BJ (cell line): ENCODE results near the gene ZNF284. TPM values are rescaled to one million over a fixed set of nuclear protein-coding genes. Genes with fewer than 3 reads are reported as not detected.
"Not testable (repeated sequence)": the region's sequence is repeated elsewhere in the genome, so short reads cannot be mapped to it uniquely, and the experiment has no call there.

Experiments used
- CTCF ChIA-PET: fragments of 350-600 bp; formaldehyde crosslinking; extraction: SDS; loops from one replicate; lab custom pipeline; 2021; ENCODE audit warnings: antibody characterized with exemption, inconsistent platforms; lab: Yijun Ruan, JAX
- POLR2A ChIA-PET: fragments of 300-600 bp; sonication (Branson Sonifier 250); formaldehyde crosslinking; extraction: SDS; loops from one replicate; lab custom pipeline; 2021; ENCODE audit warnings: antibody characterized with exemption; lab: Charles Lee
- DNase-seq: peaks from one replicate; pipeline ENCODE4 v3.0.0-alpha.2; 2011; ENCODE audit warnings: low read depth
- H3K27me3 ChIP-seq: 2 replicates; pipeline ENCODE4 v1.6.0; 2011; ENCODE audit warnings: low read length; ENCODE audit not compliant: control insufficient read depth, insufficient read depth
- H3K36me3 ChIP-seq: 2 replicates; pipeline ENCODE4 v1.5.1; 2011; ENCODE audit warnings: low read length; ENCODE audit not compliant: control insufficient read depth, insufficient read depth
- H3K4me3 ChIP-seq: 2 replicates; pipeline ENCODE4 v1.5.1; 2011; ENCODE audit warnings: low read depth, mild to moderate bottlenecking, control low read depth, low read length
- CTCF ChIP-seq: IDR thresholded peaks from 2 replicates; pipeline ENCODE4 v1.5.1; 2011; ENCODE audit warnings: low read depth, mild to moderate bottlenecking, control low read depth, inconsistent platforms, low read length, moderate library complexity; ENCODE audit not compliant: insufficient read depth
- polyA plus RNA-seq: library from polyadenylated mRNA; depleted of rRNA; stranded (reverse); fragments of >200 nt; gene quantifications from 2 replicates; pipeline ENCODE4 v1.2.3, GENCODE V29; 2011; rRNA removed
- small RNA-seq: library from RNA; depleted of rRNA; stranded (forward); fragments of <200 nt; gene quantifications from one replicate; pipeline ENCODE3, GENCODE V24; 2012; ENCODE audit warnings: low replicate concordance, low read depth; ENCODE audit not compliant: insufficient read length

The ZNF284 gene
- polyA plus RNA-seq, 1 experiment: 1.0 TPM

- CTCF ChIA-PET: no interaction called here
- Histone ChIP-seq H3K36me3 (peaks cover 4% of the 10 kb centered on the region), H3K27me3 (no peaks in the 10 kb centered on the region), H3K4me3 (peak overlapping the region; percentile 75)
- TF ChIP-seq CTCF: no peak
- POLR2A ChIA-PET: no interaction called here
- DNase-seq: no peak
Observed at GRCh38 chr19:44112802-44113137, 40.8 kb downstream of the ZNF284 start.

GRCh38 chr19:44113138-44113783 lies 41.3 kb downstream of the ZNF284 start, which contains the start of gene ZNF225:
Gene ZNF225, plus strand, starts transcription at chr19:44113399. Its CDS starts 2,429 bp downstream, at chr19:44115828.
- H3K36me3 ChIP-seq: peaks cover 4% of the 10 kb centered on the region
- H3K27me3 ChIP-seq: no peaks in the 10 kb centered on the region
- H3K4me3 ChIP-seq: peak within 1 kb of the TSS; percentile 75
- CTCF ChIA-PET: interaction anchor here (0.6 kb wide), 1 partner anchor 470 kb away, joined by 3 read pairs; no protein-coding TSS in a partner anchor
- POLR2A ChIA-PET: interaction anchor here (0.7 kb wide), 1 partner anchor 41 kb away, joined by 4 read pairs; no protein-coding TSS in a partner anchor
- peak; percentile 95 for DNase-seq
- no peak for TF ChIP-seq CTCF

GRCh38 chr19:44113784-44114390 lies 41.9 kb downstream of the ZNF284 start:
- no peaks in the 10 kb centered on the region for H3K27me3 ChIP-seq
- TF ChIP-seq CTCF: no peak
- ChIA-PET POLR2A (interaction anchor here (0.7 kb wide), 1 partner anchor 42 kb away, joined by 4 read pairs; no protein-coding TSS in a partner anchor), CTCF (interaction anchor here (0.6 to 1.0 kb wide), 2 partner anchors 14 to 470 kb away, joined by 3 read pairs; no protein-coding TSS in a partner anchor)
- peak overlapping the region; percentile 75 for H3K4me3 ChIP-seq
- peaks cover 7% of the 10 kb centered on the region for H3K36me3 ChIP-seq
- DNase-seq: no peak

GRCh38 chr19:44121162-44121561 lies 49.2 kb downstream of the ZNF284 start:
- H3K4me3 ChIP-seq, H3K27me3 ChIP-seq, DNase-seq, POLR2A ChIA-PET, CTCF ChIA-PET: not testable (repeated sequence)
- peaks cover 12% of the 10 kb centered on the region for H3K36me3 ChIP-seq

GRCh38 chr19:44131955-44132354 lies 60.0 kb downstream of the ZNF284 start:
- Histone ChIP-seq H3K36me3 (peaks cover 4% of the 10 kb centered on the region), H3K27me3 (no peaks in the 10 kb centered on the region), H3K4me3 (no peak overlapping the region)
- ChIA-PET CTCF (no interaction called here), POLR2A (no interaction called here)
- no peak for DNase-seq
- no peak for TF ChIP-seq CTCF

Small RNA genes within 50 kb of the gene (small RNA-seq; reads per million reads assigned to genes)
- gene RNU6-902P: not detected

Other genes with a start within 250 kb of the ZNF284 start
- 3.0 and 4.3 TPM in 2 replicates for gene ZNF283, start 244.8 kb upstream of the ZNF284 start, polyA plus RNA-seq
- gene ZNF404, start 188.2 kb upstream of the ZNF284 start, polyA plus RNA-seq: 1.3 and 2.5 TPM in 2 replicates
- gene ZNF45, start 136.9 kb upstream of the ZNF284 start, polyA plus RNA-seq: 8.8 and 11.3 TPM in 2 replicates
- gene ZNF221, start 120.9 kb upstream of the ZNF284 start, polyA plus RNA-seq: 0.64 and 1.2 TPM in 2 replicates
- gene ZNF155, start 88.0 kb upstream of the ZNF284 start, polyA plus RNA-seq: 2.4 and 3.5 TPM in 2 replicates
- gene ZNF230, start 69.2 kb upstream of the ZNF284 start, polyA plus RNA-seq: 2.1 and 3.3 TPM in 2 replicates
- gene ZNF222, start 46.8 kb upstream of the ZNF284 start, polyA plus RNA-seq: 3.2 and 5.4 TPM in 2 replicates
- 2.1 and 3.8 TPM in 2 replicates for gene ZNF223, start 20.1 kb upstream of the ZNF284 start, polyA plus RNA-seq
- 13.2 and 17.1 TPM in 2 replicates for gene ZNF224, start 22.2 kb downstream of the ZNF284 start, polyA plus RNA-seq
- 1.3 and 2.5 TPM in 2 replicates for gene ZNF225, start 41.2 kb downstream of the ZNF284 start, polyA plus RNA-seq
- 3.1 and 5.0 TPM in 2 replicates for gene ZNF234, start 69.4 kb downstream of the ZNF284 start, polyA plus RNA-seq
- 11.0 and 16.4 TPM in 2 replicates for gene ZNF226, start 92.9 kb downstream of the ZNF284 start, polyA plus RNA-seq
- 5.9 and 7.7 TPM in 2 replicates for gene ZNF227, start 140.4 kb downstream of the ZNF284 start, polyA plus RNA-seq
- gene ZNF233, start 187.7 kb downstream of the ZNF284 start, polyA plus RNA-seq: 0.61 and 1.4 TPM in 2 replicates
- gene ZNF235, start 232.9 kb downstream of the ZNF284 start, polyA plus RNA-seq: 1.3 and 2.7 TPM in 2 replicates